ENCODE data around the gene TRABD2A.
"Not testable (repeated sequence)": the region's sequence is repeated elsewhere in the genome, so short reads cannot be mapped to it uniquely, and the experiment has no call there.

Gene TRABD2A, protein sequence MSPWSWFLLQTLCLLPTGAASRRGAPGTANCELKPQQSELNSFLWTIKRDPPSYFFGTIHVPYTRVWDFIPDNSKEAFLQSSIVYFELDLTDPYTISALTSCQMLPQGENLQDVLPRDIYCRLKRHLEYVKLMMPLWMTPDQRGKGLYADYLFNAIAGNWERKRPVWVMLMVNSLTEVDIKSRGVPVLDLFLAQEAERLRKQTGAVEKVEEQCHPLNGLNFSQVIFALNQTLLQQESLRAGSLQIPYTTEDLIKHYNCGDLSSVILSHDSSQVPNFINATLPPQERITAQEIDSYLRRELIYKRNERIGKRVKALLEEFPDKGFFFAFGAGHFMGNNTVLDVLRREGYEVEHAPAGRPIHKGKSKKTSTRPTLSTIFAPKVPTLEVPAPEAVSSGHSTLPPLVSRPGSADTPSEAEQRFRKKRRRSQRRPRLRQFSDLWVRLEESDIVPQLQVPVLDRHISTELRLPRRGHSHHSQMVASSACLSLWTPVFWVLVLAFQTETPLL

DNA sequence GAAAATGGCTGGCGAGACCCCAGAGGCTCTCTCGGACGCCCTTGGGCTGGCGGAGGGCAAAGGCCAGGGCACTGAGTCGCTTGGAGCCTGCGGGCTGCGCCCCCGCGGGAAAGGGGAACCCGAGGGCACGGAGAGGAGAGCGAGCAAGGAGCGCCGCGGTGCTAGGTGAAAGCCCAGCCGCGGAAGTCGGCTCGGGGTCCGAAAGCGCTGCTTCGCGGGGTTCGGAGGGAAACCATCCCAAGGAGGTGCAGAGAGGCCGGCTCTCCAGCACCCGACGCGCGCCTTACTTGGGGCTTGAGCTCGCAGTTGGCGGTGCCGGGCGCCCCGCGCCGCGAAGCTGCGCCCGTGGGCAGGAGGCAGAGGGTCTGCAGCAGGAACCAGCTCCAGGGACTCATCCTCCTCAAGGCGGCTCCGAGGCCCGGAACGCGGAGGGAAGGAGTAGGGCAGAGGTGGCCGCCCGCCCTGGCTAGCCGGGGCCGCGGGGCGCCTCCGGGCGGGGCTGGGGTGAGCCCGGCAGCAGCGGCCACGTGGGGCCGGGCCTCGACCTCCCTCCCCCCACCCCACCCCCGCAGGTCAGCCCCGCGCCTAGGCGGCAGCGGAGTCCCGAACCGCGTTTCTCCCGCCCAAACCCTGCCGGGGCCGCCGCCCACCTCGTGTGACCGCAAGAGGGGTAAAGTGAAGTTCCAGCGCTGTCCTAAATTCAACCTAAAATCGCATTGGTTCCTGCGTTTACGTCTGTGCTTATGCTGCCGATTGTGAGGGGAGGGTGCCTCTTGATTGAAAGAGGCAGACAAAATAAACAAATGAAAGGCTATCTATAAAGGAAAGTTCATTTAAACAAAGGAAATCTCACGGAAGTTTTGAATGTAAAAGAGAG is at the start of gene TRABD2A:
Gene TRABD2A, minus strand, starts transcription at position 440 of the 877 bp plus-strand sequence. Its CDS starts 45 bp downstream, at position 395.
- DNase-seq (ENCODE audit: low read depth, low spot score) = no peak

GRCh38 chr2:84927275-84927627 is 46.4 kb upstream of the TRABD2A start:
- no peak for DNase-seq (ENCODE audit: low read depth, low spot score)

- DNase-seq (ENCODE audit: low read depth, low spot score) = peak; percentile 83
Observed at GRCh38 chr2:84925724-84926376, 45.0 kb upstream of the TRABD2A start.

- no peak for DNase-seq (ENCODE audit: low read depth, low spot score)
Observed at GRCh38 chr2:84925336-84925723, 44.4 kb upstream of the TRABD2A start.

DNA sequence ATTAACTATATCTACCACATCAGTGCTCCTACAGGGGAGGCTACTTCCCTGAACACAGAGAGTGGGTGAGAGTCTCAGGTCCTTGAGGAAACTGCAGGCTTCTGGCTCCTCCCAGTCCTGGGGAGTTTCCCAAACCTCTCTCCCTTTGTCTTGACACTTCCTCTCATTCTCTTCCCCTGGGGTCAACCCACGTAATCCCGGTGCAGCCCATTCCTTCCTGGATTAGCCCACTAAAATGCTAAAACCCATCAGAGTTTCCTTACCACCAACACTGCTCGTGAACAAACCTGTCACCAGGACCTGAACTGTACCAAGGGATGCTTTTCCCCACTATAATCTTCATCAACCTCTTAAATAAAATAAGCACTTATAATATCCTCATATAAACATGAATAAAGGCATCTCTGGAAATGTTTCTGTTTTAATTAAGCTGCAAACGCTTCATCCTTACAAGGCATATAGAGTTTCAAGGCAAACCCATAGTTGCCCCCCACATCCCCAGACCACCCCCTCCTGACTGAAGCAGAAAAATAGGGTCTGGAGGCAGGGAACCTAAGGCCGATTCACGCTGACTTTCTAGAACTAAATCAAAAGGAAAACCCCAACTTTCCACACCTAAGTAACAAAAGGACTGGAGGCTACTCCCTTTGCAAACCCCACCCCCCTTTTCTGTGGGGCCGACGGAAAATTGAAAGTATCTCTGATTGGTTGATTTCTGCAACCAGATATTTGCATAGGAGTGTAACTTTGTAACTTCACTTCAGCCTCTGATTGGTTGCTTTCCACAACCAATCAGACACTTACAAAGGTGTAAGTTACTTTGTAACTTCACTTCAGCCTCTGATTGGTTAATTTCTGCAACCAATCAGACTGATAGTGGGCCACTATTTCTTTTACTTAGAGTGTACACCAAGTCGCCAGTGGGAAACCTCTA is 43.6 kb upstream of the TRABD2A start:
- DNase-seq (ENCODE audit: low read depth, low spot score) = no peak

- no peak for DNase-seq (ENCODE audit: low read depth, low spot score)
Observed at GRCh38 chr2:84923009-84923408, 42.1 kb upstream of the TRABD2A start.

DNA sequence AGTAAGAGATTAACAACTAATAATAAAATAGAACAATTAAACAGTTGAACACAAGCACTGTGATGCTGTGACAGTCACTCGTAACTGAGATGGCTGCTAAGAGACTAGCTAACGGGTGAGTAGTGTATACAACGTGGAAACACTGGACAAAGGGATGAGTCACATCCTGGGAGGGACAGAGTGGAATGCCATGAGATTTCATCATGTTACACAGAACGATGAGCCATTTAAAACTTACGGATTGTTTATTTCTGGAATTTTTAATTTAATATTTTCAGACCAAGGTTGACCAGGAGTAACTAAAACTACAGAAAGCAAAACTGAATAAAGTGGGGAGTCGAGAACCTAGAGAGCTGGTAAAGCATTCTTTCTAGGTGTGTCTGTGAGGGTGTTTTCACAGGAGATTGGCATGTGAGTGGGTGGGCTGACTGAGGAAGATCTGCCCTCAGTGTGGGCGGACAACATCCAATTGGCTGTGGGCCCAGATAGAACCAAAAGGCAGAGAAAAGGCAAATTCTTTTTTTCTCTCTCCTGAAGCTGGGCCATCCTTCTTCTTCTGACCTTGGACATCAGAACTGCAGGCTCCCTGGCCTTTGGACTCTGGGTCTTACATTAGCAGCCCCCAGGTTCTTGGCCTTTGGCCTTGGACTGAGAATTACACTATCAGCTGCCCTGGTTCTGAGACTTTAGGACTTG is 39.1 kb upstream of the TRABD2A start:
- DNase-seq (ENCODE audit: low read depth, low spot score) = no peak

GRCh38 chr2:84918430-84918829 is 37.5 kb upstream of the TRABD2A start:
- no peak for DNase-seq (ENCODE audit: low read depth, low spot score)

- not testable (repeated sequence) for DNase-seq (ENCODE audit: low read depth, low spot score)
Observed at GRCh38 chr2:84917821-84918220, 36.9 kb upstream of the TRABD2A start.

GRCh38 chr2:84915675-84916074 is 34.8 kb upstream of the TRABD2A start:
- DNase-seq (ENCODE audit: low read depth, low spot score) = not testable (repeated sequence)

DNA sequence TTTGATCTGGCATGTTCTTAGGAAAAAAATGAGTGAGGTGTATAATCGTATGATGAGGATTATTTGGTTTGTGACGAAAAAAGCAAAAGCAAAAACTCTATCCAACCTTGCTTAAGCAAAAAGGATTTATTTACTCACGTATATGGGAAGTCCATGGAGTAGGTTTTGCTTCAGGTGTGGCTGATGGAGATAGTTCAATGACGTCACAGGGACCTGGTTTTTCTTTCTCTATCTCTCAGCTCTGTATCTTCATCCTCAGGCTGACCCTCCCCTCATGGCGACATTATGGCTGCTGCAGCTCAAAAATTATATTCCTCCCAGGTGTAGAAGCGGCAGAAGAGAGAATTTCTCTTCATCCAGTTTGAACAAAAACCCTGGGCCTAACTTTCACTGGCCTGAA is 33.5 kb upstream of the TRABD2A start:
- no peak for DNase-seq (ENCODE audit: low read depth, low spot score)

GRCh38 chr2:84912984-84913383 is 32.1 kb upstream of the TRABD2A start:
- no peak for DNase-seq (ENCODE audit: low read depth, low spot score)

- no peak for DNase-seq (ENCODE audit: low read depth, low spot score)
Observed at GRCh38 chr2:84911135-84911678, 30.3 kb upstream of the TRABD2A start.

DNA sequence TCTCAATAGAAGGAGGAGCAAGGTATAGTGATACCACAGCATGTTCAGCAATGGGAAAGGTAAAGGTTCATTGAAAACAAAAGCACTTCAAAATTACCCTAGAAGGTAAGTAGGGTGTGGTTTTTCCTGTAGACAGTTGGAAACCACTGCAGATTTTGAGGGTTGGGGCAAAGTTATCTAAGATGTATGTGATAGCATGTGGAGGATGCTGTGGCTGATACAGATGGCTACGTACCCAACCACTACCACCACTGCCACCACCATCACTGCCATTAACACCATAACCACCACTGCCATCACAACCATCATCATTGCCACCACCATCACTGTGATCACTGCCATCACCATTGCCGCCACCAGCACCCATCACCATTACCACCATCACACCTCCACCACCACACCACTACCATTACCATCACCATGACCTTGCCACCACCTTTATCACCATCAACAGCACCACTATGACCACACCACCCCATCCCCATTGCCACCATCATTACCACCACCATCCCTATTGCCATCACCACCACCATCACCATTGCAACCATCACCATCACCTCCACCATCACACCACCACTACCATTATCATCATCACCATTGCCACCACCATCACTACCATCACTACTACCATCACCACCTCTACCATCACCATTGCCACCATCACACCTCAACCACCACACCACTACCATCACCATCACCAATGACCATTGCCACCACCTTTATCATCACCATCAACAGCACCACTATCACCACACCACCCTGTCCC is 28.2 kb upstream of the TRABD2A start:
- DNase-seq (ENCODE audit: low read depth, low spot score) = no peak

- no peak for DNase-seq (ENCODE audit: low read depth, low spot score)
Observed at GRCh38 chr2:84906900-84907714, 26.2 kb upstream of the TRABD2A start.

GRCh38 chr2:84906108-84906899 is 25.4 kb upstream of the TRABD2A start:
- DNase-seq (ENCODE audit: low read depth, low spot score) = no peak
